Testis (tissue), 3 donors: Measurements from ENCODE around the gene CEP57. TPM values are rescaled to one million over a fixed set of nuclear protein-coding genes. Genes with fewer than 3 reads are reported as not detected.

Experiments used
- DNase-seq: peaks from one replicate; pipeline ENCODE4 v3.0.0-alpha.2; 2019
- H3K27ac ChIP-seq, 2 donors: fragments of 200-600 bp; sonication (generic); one replicate each; pipeline ENCODE4 v1.5.1; 2019
- H3K27me3 ChIP-seq: fragments of 200-600 bp; sonication (generic); one replicate; pipeline ENCODE4 v1.5.1; 2019
- H3K36me3 ChIP-seq: fragments of 200-600 bp; sonication (generic); one replicate; pipeline ENCODE4 v1.5.1; 2017; ENCODE audit warnings: low read depth; ENCODE audit errors: missing control alignments
- H3K4me1 ChIP-seq: fragments of 200-600 bp; sonication (generic); one replicate; pipeline ENCODE4 v1.5.1; 2019
- H3K4me3 ChIP-seq, 2 donors: fragments of 200-600 bp; sonication (generic); one replicate each; pipeline ENCODE4 v1.5.1; 2017 to 2019
- H3K9me3 ChIP-seq: fragments of 200-600 bp; sonication (generic); one replicate; pipeline ENCODE4 v1.5.1; 2017
- CTCF ChIP-seq, 3 experiments: fragments of 450-650 bp in 2 of 3; fragments of 200-600 bp in 1 of 3; sonication (generic) in 1 of 3; IDR thresholded peaks; one replicate each; pipeline ENCODE4 v1.5.1; 2016 to 2019; ENCODE audit warnings: antibody characterized with exemption in 3 of 3, mild to moderate bottlenecking in 2 of 3, moderate library complexity in 1 of 3
- POLR2A ChIP-seq: fragments of 450-650 bp; IDR thresholded peaks from one replicate; pipeline ENCODE4 v1.6.1; 2017; ENCODE audit warnings: antibody characterized with exemption, mild to moderate bottlenecking, moderate library complexity
- WGBS, 2 donors: methylation state at CpG; one replicate each; pipeline ENCODE4 v1.1.5; 2018; 5-methylcytosine and 5-hydroxymethylcytosine counted together
- intact Hi-C: fragments of 100-400 bp; cut with DNase I; formaldehyde crosslinking; loops from one replicate; pipeline ENCODE4 v1.15.1; 2023; ENCODE audit warnings: low total_unique reads
- polyA plus RNA-seq: library from polyadenylated mRNA; stranded (reverse); fragments of 350-450 nt; fragmentation: Illumina TruSeq; extraction: RNeasy Lipid Tissue Mini Kit (QIAGEN cat#74804); gene quantifications from one replicate; pipeline ENCODE4 v1.2.3, GENCODE V29; 2014; ENCODE audit warnings: low read depth, low replicate concordance; ENCODE audit not compliant: insufficient read depth
- total RNA-seq, 2 donors: library from RNA; depleted of rRNA; stranded (reverse); fragments of >200 nt; gene quantifications; one replicate each; pipeline ENCODE4 v1.2.3, GENCODE V29; 2016

The CEP57 gene
- total and polyA plus RNA-seq, 3 donors from 2014 or later = 52.5 to 69.3 (median 56.8) TPM

- H3K27me3 ChIP-seq = no peaks in the 10 kb centered on the region
- WGBS, 2 donors = 54 to 63% methylated on average over 2 of the region's 2 CpGs
- no peak overlapping the region for H3K27ac ChIP-seq
- H3K4me1 ChIP-seq = no peaks in the 10 kb centered on the region
- H3K36me3 ChIP-seq = no peaks in the 10 kb centered on the region
- TF ChIP-seq POLR2A (no peak), CTCF (IDR thresholded peaks at IDR 0.05) (no peak)
- H3K4me3 ChIP-seq = no peak overlapping the region
- no peak for DNase-seq
- no peaks in the 10 kb centered on the region for H3K9me3 ChIP-seq
- intact Hi-C loops = no loop called here
Measured at GRCh38 chr11:95821640-95822039, 31.3 kb downstream of the CEP57 start.

- DNase-seq = no peak
- Histone ChIP-seq H3K27me3 (no peaks in the 10 kb centered on the region), H3K4me1 (no peaks in the 10 kb centered on the region), H3K36me3 (no peaks in the 10 kb centered on the region), H3K27ac (no peak overlapping the region), H3K4me3 (no peak overlapping the region), H3K9me3 (no peaks in the 10 kb centered on the region)
- intact Hi-C loops = no loop called here
- TF ChIP-seq POLR2A = no peak
- no peak for TF ChIP-seq CTCF (IDR thresholded peaks at IDR 0.05)
- WGBS, 2 donors = 92 to 94% methylated on average over 4 of the region's 4 CpGs
Measured at GRCh38 chr11:95827696-95828095, 37.4 kb downstream of the CEP57 start.

GRCh38 chr11:95829580-95830259, 39.4 kb downstream of the CEP57 start:
- Histone ChIP-seq H3K4me3 (no peak overlapping the region), H3K36me3 (no peaks in the 10 kb centered on the region), H3K27me3 (no peaks in the 10 kb centered on the region), H3K27ac (no peak overlapping the region), H3K9me3 (no peaks in the 10 kb centered on the region), H3K4me1 (no peaks in the 10 kb centered on the region)
- TF ChIP-seq POLR2A = no peak
- TF ChIP-seq CTCF (IDR thresholded peaks at IDR 0.05) = no peak
- intact Hi-C loops = no loop called here
- DNase-seq = no peak
- WGBS, 2 donors = 92 to 96% methylated on average over 1 of the region's 1 CpG

GRCh38 chr11:95831198-95831883, 41.0 kb downstream of the CEP57 start:
- Histone ChIP-seq H3K36me3 (no peaks in the 10 kb centered on the region), H3K27me3 (no peaks in the 10 kb centered on the region), H3K4me1 (no peaks in the 10 kb centered on the region), H3K4me3 (no peak overlapping the region), H3K27ac (no peak overlapping the region), H3K9me3 (no peaks in the 10 kb centered on the region)
- WGBS, 2 donors = 89 to 94% methylated on average over 2 of the region's 2 CpGs
- no peak for DNase-seq
- no peak for TF ChIP-seq POLR2A
- no peak for TF ChIP-seq CTCF (IDR thresholded peaks at IDR 0.05)
- intact Hi-C loops = no loop called here
